ENCODE data around the gene OR9A4.

- TF ChIP-seq CTCF (IDR thresholded peaks at IDR 0.05 in 2 of 3, conservative IDR thresholded peaks at IDR 0.05 in 1 of 3; ENCODE audit: borderline replicate concordance in 1 of 3, insufficient read depth in 1 of 3, low read depth in 2 of 3, low read length in 2 of 3) (no peak), JUND (IDR thresholded peaks at IDR 0.05) (no peak), EGR1 (IDR thresholded peaks at IDR 0.05; ENCODE audit: low read depth) (no peak), ZBTB33 (IDR thresholded peaks at IDR 0.05; ENCODE audit: extremely low read depth, insufficient replicate concordance, low read length) (no peak), EZH2 (IDR thresholded peaks at IDR 0.05) (no peak), ZNF274 (IDR thresholded peaks at IDR 0.05; ENCODE audit: low read depth, low read length) (no peak), EZH2phosphoT487 (IDR thresholded peaks at IDR 0.05; ENCODE audit: borderline replicate concordance) (no peak), CEBPB (IDR thresholded peaks at IDR 0.05; ENCODE audit: low read depth) (no peak), SRF (IDR thresholded peaks at IDR 0.05; ENCODE audit: low read depth) (no peak)
- TF ChIP-seq, protein P1, sequence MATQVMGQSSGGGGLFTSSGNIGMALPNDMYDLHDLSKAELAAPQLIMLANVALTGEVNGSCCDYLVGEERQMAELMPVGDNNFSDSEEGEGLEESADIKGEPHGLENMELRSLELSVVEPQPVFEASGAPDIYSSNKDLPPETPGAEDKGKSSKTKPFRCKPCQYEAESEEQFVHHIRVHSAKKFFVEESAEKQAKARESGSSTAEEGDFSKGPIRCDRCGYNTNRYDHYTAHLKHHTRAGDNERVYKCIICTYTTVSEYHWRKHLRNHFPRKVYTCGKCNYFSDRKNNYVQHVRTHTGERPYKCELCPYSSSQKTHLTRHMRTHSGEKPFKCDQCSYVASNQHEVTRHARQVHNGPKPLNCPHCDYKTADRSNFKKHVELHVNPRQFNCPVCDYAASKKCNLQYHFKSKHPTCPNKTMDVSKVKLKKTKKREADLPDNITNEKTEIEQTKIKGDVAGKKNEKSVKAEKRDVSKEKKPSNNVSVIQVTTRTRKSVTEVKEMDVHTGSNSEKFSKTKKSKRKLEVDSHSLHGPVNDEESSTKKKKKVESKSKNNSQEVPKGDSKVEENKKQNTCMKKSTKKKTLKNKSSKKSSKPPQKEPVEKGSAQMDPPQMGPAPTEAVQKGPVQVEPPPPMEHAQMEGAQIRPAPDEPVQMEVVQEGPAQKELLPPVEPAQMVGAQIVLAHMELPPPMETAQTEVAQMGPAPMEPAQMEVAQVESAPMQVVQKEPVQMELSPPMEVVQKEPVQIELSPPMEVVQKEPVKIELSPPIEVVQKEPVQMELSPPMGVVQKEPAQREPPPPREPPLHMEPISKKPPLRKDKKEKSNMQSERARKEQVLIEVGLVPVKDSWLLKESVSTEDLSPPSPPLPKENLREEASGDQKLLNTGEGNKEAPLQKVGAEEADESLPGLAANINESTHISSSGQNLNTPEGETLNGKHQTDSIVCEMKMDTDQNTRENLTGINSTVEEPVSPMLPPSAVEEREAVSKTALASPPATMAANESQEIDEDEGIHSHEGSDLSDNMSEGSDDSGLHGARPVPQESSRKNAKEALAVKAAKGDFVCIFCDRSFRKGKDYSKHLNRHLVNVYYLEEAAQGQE (IDR thresholded peaks at IDR 0.05; ENCODE audit: low read depth) = no peak
Observed at GRCh38 chr7:141911391-141911790, 4.8 kb upstream of the OR9A4 start.
